ENCODE measurements around the gene XXYLT1.

XXYLT1 gene

DNA sequence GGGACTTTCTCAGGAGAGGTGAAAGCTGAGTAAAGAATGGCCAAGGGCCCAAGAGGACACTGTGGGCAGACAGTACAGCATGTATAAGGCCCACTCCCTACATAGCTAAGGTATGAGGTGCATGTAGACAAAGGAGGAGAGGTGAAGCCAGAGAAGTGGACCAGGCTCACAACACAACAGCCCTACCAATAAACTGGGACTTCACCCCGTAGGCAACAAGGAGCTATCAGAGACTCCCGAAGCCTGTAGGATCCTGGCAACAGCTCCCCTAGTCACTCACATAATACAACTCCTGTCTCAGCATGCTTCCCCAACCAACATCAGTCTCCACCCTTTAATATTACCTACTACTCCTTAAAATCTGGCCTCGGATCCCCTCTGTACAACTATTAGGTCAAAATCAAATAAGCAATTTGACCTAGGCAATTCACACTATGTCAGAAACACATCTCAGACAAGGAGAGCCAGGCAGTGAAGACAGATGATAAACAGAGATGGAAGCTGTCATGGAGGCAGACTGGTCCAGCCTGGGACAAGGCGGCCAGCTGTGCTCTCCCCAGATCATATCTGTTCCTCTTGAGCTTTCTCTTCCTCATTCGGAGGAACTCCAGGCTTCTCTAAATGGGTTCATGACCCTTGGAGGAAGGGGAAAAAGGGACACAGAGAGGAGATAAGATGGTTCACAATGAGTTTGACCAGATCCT, 1.4 kb downstream of the XXYLT1 start:
- Histone ChIP-seq H2AFZ (ENCODE audit: low read depth) (peak overlapping the region; percentile 85; the same call in 1 of the 2 replicates), H3K27me3 (ENCODE audit: insufficient read depth, low read depth) (no peaks in the 10 kb centered on the region), H3K9ac (peak overlapping the region; percentile 63; the same call in 1 of the 2 replicates), H3K79me2 (ENCODE audit: insufficient read depth, low read depth) (no peaks in the 10 kb centered on the region; the same call in 1 of the 2 replicates), H4K20me1 (ENCODE audit: insufficient read depth) (no peaks in the 10 kb centered on the region), H3K4me2 (peak overlapping the region; percentile 90), H3K4me1 (ENCODE audit: low read depth, poor library complexity, severe bottlenecking) (peaks cover 14% of the 10 kb centered on the region), H3K27ac (no peak overlapping the region; the same call in 1 of the 2 replicates), H3K36me3 (ENCODE audit: insufficient read depth) (no peaks in the 10 kb centered on the region), H3K4me3 (IDR thresholded peaks at IDR 0.05; ENCODE audit: insufficient read depth, low read depth, low read length) (no peak overlapping the region)
- TF ChIP-seq, protein P1, sequence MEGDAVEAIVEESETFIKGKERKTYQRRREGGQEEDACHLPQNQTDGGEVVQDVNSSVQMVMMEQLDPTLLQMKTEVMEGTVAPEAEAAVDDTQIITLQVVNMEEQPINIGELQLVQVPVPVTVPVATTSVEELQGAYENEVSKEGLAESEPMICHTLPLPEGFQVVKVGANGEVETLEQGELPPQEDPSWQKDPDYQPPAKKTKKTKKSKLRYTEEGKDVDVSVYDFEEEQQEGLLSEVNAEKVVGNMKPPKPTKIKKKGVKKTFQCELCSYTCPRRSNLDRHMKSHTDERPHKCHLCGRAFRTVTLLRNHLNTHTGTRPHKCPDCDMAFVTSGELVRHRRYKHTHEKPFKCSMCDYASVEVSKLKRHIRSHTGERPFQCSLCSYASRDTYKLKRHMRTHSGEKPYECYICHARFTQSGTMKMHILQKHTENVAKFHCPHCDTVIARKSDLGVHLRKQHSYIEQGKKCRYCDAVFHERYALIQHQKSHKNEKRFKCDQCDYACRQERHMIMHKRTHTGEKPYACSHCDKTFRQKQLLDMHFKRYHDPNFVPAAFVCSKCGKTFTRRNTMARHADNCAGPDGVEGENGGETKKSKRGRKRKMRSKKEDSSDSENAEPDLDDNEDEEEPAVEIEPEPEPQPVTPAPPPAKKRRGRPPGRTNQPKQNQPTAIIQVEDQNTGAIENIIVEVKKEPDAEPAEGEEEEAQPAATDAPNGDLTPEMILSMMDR (conservative IDR thresholded peaks at IDR 0.05; ENCODE audit: low read depth, low read length): no peak

DNA sequence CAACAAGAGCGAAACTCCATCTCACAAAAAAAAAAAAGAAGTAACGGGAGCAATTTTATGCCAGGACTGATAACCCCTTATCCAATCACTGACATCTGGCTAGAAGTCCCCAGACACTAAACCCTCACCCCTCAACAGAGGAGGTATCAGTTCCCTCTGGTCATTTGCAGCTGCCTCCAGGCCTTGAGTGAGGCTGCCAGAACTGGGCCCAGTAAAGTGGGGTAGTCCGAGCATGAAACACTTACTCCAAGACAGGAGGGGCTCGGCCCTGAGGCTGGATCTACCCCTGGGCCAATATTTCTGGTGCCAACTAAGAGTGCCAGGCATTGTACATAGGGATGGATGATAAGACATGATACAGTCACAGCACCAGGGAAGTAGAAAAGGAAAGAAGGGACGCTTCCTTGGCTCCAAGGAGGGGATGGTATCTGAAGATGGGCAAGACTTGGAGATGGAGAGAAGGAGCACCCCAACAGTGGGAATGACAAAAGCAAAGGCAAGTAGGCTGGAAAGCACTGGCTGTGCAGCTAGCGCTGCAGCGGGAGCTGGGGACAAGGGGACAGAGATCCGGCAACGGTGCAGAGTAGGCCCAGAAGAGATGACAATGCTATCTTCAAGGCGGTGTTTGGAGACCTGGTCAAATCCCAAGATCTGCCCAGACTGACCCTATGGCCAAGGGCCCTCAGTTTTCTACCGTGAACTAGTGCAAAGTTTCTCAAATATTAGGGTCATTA, 2.2 kb downstream of the XXYLT1 start:
- Histone ChIP-seq H2AFZ (ENCODE audit: low read depth) (no peak overlapping the region), H3K79me2 (ENCODE audit: insufficient read depth, low read depth) (no peaks in the 10 kb centered on the region; the same call in 1 of the 2 replicates), H3K36me3 (ENCODE audit: insufficient read depth) (no peaks in the 10 kb centered on the region), H3K4me2 (peak overlapping the region; percentile 90), H3K27me3 (ENCODE audit: insufficient read depth, low read depth) (no peaks in the 10 kb centered on the region), H4K20me1 (ENCODE audit: insufficient read depth) (no peaks in the 10 kb centered on the region), H3K27ac (no peak overlapping the region), H3K9ac (no peak overlapping the region), H3K4me3 (IDR thresholded peaks at IDR 0.05; ENCODE audit: insufficient read depth, low read depth, low read length) (no peak overlapping the region), H3K4me1 (ENCODE audit: low read depth, poor library complexity, severe bottlenecking) (peaks cover 14% of the 10 kb centered on the region)
- TF ChIP-seq, protein P1 (conservative IDR thresholded peaks at IDR 0.05; ENCODE audit: low read depth, low read length): no peak

DNA sequence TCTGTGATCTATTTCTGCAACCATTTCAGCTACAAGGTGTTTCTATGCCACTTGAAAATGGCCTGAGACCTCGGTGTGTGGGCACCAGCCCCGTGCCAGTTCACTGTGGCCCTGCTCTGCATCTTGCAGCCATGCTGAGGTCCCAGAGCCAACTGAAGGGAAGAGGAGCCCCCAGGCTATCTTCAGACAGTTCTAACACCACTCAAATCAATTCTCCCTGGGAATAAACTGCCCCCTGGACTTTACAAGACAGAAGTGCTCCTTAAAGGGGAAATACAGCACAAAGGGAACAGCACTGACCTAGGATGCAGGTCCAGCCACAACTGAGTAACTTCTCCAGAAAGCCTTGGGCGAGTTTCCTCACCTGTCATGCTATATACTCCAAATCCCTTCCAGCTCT, 3.9 kb downstream of the XXYLT1 start:
- Histone ChIP-seq H3K79me2 (ENCODE audit: insufficient read depth, low read depth) (no peaks in the 10 kb centered on the region; the same call in 1 of the 2 replicates), H3K9ac (no peak overlapping the region), H4K20me1 (ENCODE audit: insufficient read depth) (no peaks in the 10 kb centered on the region)

DNA sequence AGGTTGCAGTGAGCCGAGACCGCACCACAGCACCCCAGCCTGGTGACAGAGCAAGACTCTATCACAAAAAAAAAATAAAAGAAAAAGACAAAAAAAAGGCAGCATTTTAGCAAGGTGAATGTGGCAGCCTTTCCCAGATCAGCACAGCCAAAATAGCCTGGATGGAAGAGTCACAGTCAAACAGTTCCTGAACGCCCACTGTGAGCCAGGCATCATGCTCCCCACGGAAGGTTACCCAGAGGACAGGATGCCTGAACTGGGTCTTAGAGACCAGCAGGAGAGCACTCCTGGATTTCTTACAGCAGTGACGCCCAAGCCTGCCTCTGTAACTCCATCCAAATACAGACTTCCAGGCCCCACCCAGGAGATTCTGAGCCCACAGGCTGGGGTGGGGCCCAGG, 4.5 kb downstream of the XXYLT1 start:
- Histone ChIP-seq H3K36me3 (ENCODE audit: insufficient read depth) (no peaks in the 10 kb centered on the region), H3K27me3 (ENCODE audit: insufficient read depth, low read depth) (no peaks in the 10 kb centered on the region), H2AFZ (ENCODE audit: low read depth) (no peak overlapping the region), H3K9ac (no peak overlapping the region), H3K79me2 (ENCODE audit: insufficient read depth, low read depth) (no peaks in the 10 kb centered on the region; the same call in 1 of the 2 replicates), H3K27ac (no peak overlapping the region), H4K20me1 (ENCODE audit: insufficient read depth) (no peaks in the 10 kb centered on the region), H3K4me2 (no peak overlapping the region), H3K4me3 (IDR thresholded peaks at IDR 0.05; ENCODE audit: insufficient read depth, low read depth, low read length) (no peak overlapping the region), H3K4me1 (ENCODE audit: low read depth, poor library complexity, severe bottlenecking) (peaks cover 8% of the 10 kb centered on the region)
- TF ChIP-seq, protein P1 (conservative IDR thresholded peaks at IDR 0.05; ENCODE audit: low read depth, low read length): no peak

More for the DNA sequence above, 3.9 kb downstream of the XXYLT1 start:
- Histone ChIP-seq H3K27me3 (ENCODE audit: insufficient read depth, low read depth) (no peaks in the 10 kb centered on the region), H3K4me2 (no peak overlapping the region), H3K4me3 (IDR thresholded peaks at IDR 0.05; ENCODE audit: insufficient read depth, low read depth, low read length) (no peak overlapping the region), H3K36me3 (ENCODE audit: insufficient read depth) (no peaks in the 10 kb centered on the region), H3K4me1 (ENCODE audit: low read depth, poor library complexity, severe bottlenecking) (peaks cover 11% of the 10 kb centered on the region), H3K27ac (no peak overlapping the region), H2AFZ (ENCODE audit: low read depth) (no peak overlapping the region)
- TF ChIP-seq, protein P1 (conservative IDR thresholded peaks at IDR 0.05; ENCODE audit: low read depth, low read length): no peak
